ENCODE measurements around the gene IL12RB2. TPM values are rescaled to one million over a fixed set of nuclear protein-coding genes. Genes with fewer than 3 reads are reported as not detected.

Gene IL12RB2
- polyA plus RNA-seq, 6 donors from 2014 or later: not detected

DNA sequence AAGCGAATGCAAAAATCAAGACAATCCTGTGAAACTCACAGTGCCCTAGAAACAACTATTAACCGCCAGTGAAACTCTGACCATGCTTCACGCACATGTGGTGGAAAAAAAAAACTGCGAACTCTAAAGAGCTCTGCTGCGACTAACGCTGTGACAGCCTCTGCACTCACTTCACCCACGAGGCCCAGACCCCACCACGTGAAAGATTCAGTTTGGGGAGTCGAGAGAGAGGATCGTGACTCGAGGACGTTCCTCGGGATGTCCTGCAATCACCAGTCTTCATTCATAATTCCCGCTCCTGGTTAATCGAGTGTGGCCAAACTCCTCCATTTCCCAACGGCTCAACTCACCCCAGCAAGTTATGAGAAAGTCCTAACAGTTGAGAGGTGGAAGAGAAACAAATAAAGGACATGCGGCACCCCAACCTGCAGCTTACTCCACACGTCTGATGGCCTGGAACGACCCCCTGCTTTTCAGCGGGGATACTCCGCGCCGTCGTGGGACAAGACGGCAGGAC, 121.4 kb downstream of the IL12RB2 start:
- Mint-ChIP-seq H3K27me3 (no peaks in the 10 kb centered on the region), H3K4me1 (peaks cover 29 to 65% (median 56%) of the 10 kb centered on the region in 3 donors)

DNA sequence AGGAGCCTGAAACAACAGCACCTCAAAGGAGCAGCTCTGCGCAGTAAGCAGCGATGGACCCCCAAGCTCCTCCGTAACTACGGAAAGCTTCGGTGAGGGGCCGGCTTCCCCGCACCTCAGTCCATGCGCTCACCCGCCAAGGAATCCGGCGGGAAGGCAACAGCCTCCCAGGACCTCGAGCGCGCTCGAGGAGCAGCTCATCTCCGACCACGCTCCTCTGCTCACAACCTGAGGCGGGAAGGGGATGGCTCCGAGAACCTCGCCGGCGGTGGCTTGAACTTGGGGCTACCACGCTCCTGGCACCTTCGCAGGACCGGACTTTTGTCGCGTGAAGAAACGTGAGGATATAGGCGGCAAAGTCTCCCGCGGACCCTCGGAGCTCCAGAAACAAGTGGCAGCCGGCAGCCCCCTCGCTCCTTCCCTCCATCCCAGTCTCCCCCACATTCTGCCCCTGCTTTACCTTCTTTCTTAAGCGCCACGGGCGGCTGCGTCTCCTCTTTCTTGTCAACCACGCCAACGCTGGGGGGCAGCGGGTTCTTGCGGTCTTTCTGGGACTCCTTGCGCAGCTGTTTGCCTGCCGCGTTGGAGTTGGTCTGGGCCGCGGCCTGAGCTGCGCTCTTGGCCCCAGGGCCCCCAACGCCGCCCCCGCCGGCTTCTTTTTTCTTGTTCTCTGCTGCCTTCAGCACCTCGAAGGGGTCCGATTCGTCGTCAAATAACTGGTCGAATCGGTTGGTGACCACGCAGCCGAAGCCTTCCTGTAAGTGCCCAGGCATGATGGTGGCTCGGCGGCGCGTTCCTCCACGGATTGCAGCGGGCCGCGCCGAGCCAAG, 122.1 kb downstream of the IL12RB2 start:
- H3K9me3 Mint-ChIP-seq: no peaks in the 10 kb centered on the region
- DNase-seq (peak; percentile 15), ATAC-seq (ENCODE audit: low read depth in 2 of 2) (peak; percentile 8 to 9)
- peaks cover 32 to 70% (median 60%) of the 10 kb centered on the region in 3 donors for H3K4me1 Mint-ChIP-seq
- peak overlapping the region; percentile 94 to 99 (median 99) for H3K4me3 Mint-ChIP-seq
- H3K27ac Mint-ChIP-seq: peak overlapping the region; percentile 98 to 100 (median 100)
- H3K36me3 Mint-ChIP-seq: peaks cover 7 to 8% of the 10 kb centered on the region in 2 donors
- H3K27me3 Mint-ChIP-seq: no peaks in the 10 kb centered on the region

More for the DNA sequence above, 121.4 kb downstream of the IL12RB2 start:
- peaks cover 7 to 12% of the 10 kb centered on the region in 2 donors for H3K36me3 Mint-ChIP-seq
- H3K4me3 Mint-ChIP-seq: peak overlapping the region; percentile 94 to 99 (median 99)
- no peaks in the 10 kb centered on the region for H3K9me3 Mint-ChIP-seq
- DNase-seq (peak; percentile 15), ATAC-seq (ENCODE audit: low read depth in 2 of 2) (no peak)
- H3K27ac Mint-ChIP-seq: peak overlapping the region; percentile 92 to 100 (median 100)

DNA sequence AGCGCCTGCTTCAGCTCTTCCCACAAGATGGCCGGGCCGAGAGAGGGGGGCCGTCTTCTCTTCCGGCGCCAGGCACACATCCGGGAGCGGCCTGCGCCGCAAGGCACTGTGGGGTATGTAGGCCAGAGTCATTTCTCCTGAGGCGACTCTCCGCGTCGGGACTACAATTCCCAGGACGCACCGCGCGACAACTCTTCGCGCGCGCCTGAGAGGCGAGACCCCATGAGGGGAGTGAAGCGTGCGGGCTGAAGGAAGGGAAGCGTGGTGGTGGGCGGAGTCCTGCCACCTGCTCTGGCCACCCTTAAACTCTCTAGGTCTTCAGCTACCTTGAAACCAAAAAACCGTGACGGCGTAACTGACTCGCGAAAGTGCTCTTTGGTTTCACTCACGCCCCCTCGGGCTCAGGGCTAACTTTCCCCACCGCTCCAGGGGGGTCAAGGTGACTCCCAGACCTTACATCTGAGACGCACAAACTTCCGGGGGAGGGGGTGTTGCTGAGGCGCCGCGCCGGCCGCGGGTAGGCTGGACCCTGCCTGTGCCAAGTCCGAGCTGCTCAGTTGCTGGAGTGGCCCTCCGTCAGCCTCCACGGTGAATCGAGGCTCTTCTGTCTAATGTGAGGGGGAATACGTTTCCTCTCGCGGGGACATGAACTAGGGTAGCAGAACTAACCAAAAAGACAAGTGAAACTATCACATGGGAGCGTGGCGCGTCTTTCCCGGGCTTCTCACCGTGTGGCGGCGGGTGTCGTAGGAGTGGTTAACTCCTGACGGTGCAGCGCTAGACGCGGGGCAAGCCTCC, 122.9 kb downstream of the IL12RB2 start, which contains the start of gene SERBP1:
TSS of gene SERBP1 (minus strand) at position 45 of the 798 bp plus-strand sequence. CDS start 102 bp downstream, outside the sequence.
- Mint-ChIP-seq H3K4me1 (peaks cover 32 to 67% (median 54%) of the 10 kb centered on the region in 3 donors), H3K9me3 (no peaks in the 10 kb centered on the region), H3K27ac (peak within 1 kb of the TSS; percentile 98 to 100 (median 100)), H3K36me3 (peaks cover 3 to 7% of the 10 kb centered on the region in 2 donors), H3K27me3 (no peaks in the 10 kb centered on the region), H3K4me3 (peak within 1 kb of the TSS; percentile 94 to 99 (median 99))
- peak; percentile 95 for DNase-seq
- peak; percentile 84 to 86 for ATAC-seq (ENCODE audit: low read depth in 2 of 2)

DNA sequence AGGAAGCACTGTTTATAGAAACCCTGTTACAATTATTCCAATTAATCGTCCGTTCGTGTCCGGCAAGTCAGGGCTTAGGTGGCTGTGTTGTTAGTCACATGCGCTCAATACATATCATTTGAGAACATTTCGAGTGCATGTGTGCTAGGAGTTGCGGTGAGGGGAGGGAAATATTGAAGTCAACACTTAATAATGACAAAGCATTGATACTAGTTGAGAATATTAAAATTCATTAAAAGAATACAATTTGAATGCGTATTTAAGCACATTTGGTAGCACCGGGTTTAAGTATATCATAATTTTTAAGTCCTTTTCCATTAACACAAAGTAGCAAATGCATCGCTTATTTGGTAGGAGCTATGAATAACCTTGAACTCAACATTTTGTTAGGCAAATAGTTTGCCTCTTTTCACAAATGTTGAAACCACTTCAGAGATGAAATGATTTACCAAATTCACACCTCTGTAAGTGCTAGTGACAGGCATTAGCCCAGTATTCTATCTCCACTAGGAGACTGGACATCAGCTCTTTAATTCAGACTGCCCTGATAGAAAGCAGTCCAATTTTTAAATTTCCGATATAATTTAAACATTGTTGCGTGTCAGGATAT, 123.6 kb downstream of the IL12RB2 start:
- Mint-ChIP-seq H3K9me3 (no peaks in the 10 kb centered on the region), H3K27ac (peak overlapping the region; percentile 98 to 100 (median 100)), H3K4me3 (peak overlapping the region; percentile 94 to 99 (median 99)), H3K4me1 (peaks cover 27 to 60% (median 47%) of the 10 kb centered on the region in 3 donors), H3K36me3 (peaks cover 3 to 7% of the 10 kb centered on the region in 2 donors), H3K27me3 (no peaks in the 10 kb centered on the region)
- ATAC-seq (ENCODE audit: low read depth in 2 of 2): no peak
- DNase-seq: no peak

DNA sequence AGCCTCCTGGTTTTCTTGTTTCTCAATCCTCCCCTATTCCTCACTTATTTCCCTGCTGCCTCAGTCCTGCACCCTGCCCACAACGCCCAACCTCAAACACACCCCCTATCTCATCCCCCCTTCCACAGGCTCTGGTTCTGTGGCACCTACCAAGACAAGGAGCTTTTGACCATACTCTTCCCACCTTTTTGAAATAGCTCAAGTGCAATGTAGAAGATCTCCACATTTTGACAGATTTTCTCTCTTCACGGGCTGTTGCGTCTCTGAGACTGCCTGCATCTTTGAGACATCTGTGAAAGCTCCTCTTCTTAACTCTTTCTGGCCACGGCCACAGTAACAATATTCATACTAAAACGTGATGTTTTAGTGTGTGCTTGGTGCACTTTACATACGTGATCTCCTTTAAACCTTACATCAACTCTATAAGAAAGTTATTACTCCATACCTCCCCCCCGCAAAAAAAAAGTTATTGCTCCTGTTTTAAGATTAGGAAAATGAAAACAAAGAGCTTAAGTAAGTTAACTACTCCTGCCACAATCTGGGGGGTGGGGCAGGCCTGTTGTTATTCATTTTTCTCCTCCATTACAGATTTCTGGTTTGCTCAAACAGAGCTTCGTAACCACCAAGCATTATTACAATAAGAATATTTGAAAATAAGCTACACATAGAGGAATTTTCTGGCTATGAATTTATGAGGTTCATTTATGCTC, 124.4 kb downstream of the IL12RB2 start:
- Mint-ChIP-seq H3K9me3 (no peaks in the 10 kb centered on the region), H3K27me3 (no peaks in the 10 kb centered on the region), H3K4me3 (peak overlapping the region; percentile 35 to 99 (median 87)), H3K4me1 (peaks cover 24 to 54% (median 43%) of the 10 kb centered on the region in 3 donors), H3K36me3 (peaks cover 3 to 7% of the 10 kb centered on the region in 2 donors), H3K27ac (peak overlapping the region; percentile 22 to 88 (median 74))
- DNase-seq (no peak), ATAC-seq (ENCODE audit: low read depth in 2 of 2) (no peak)

DNA sequence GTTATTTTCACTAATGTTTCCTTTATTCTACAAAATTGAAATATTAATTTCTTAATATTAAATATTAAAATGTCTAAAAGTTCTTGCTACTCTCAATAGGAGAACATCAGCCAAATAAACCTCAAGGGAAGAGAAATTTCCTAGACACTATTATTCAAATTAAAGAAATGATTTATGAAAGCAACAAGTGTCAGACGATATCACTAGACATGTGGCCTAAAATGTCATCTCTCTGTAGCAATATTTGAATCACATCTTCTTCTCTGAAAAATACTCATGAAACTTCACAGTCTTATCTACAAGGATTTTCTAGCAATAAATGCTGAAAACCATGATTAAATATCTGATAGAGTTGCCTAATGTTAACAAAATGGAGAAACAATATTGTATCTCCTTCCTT, 125.1 kb downstream of the IL12RB2 start:
- peaks cover 3 to 7% of the 10 kb centered on the region in 2 donors for H3K36me3 Mint-ChIP-seq
- no peaks in the 10 kb centered on the region for H3K9me3 Mint-ChIP-seq
- no peak for DNase-seq
- no peaks in the 10 kb centered on the region for H3K27me3 Mint-ChIP-seq
- ATAC-seq (ENCODE audit: low read depth in 2 of 2): no peak
- H3K27ac Mint-ChIP-seq: no peak overlapping the region
- H3K4me3 Mint-ChIP-seq: peak overlapping the region in 2 of 8 donors; percentile 70 to 80
- peaks cover 19 to 46% (median 37%) of the 10 kb centered on the region in 3 donors for H3K4me1 Mint-ChIP-seq

DNA sequence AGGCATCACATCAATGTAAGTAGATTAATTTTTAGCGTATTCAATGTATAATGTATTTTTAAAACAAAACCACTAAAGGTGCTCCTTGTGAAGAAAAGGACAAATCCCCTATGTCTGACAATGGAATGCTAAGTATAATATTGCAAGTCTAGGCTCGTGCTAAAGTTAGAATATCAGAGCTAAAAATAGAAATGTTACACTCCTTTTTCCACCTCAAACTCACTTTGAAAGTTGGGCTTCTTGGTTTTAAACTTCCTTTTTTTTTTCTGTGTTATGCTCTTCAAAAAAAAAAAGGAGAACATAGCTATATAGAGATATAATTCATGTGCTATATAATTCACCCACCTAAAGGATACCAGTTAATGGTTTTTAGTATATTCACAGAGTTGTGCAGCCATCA, 126.2 kb downstream of the IL12RB2 start:
- peak overlapping the region; percentile 15 to 88 (median 51) for H3K27ac Mint-ChIP-seq
- ATAC-seq (ENCODE audit: low read depth in 2 of 2): no peak
- DNase-seq: peak; percentile 24
- H3K4me1 Mint-ChIP-seq: peaks cover 19 to 35% (median 32%) of the 10 kb centered on the region in 3 donors
- H3K9me3 Mint-ChIP-seq: no peaks in the 10 kb centered on the region
- H3K36me3 Mint-ChIP-seq: peaks cover 2 to 7% of the 10 kb centered on the region in 2 donors
- no peaks in the 10 kb centered on the region for H3K27me3 Mint-ChIP-seq
- peak overlapping the region in 2 of 8 donors; percentile 45 to 70 for H3K4me3 Mint-ChIP-seq

DNA sequence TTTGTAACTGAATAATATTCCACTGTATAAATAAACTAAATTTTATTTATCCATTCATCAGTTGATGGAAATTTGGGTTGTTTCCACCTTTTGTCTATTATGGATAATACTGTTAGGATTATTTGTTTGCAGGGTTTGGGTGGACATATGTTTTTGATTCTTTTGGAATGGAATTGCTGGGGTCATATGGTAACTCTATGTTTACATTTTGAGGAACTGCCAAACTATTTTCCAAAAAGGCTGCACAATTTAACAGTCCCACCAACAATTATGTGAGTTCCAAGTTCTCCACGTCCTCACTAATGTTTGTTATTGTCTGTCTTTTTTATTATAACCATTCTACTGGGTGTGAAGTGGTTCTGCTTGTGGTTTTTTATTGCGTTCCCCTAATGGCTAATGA, 126.8 kb downstream of the IL12RB2 start:
- Mint-ChIP-seq H3K27ac (peak overlapping the region in 3 of 6 donors; percentile 24 to 79 (median 48)), H3K4me1 (peaks cover 19 to 31% (median 27%) of the 10 kb centered on the region in 3 donors), H3K4me3 (peak overlapping the region in 1 of 8 donors; percentile 70), H3K36me3 (peaks cover 0 to 7% of the 10 kb centered on the region in 2 donors), H3K9me3 (no peaks in the 10 kb centered on the region), H3K27me3 (peaks cover 0 to 3% (median 0%) of the 10 kb centered on the region in 3 donors)
- no peak for DNase-seq
- ATAC-seq (ENCODE audit: low read depth in 2 of 2): no peak

DNA sequence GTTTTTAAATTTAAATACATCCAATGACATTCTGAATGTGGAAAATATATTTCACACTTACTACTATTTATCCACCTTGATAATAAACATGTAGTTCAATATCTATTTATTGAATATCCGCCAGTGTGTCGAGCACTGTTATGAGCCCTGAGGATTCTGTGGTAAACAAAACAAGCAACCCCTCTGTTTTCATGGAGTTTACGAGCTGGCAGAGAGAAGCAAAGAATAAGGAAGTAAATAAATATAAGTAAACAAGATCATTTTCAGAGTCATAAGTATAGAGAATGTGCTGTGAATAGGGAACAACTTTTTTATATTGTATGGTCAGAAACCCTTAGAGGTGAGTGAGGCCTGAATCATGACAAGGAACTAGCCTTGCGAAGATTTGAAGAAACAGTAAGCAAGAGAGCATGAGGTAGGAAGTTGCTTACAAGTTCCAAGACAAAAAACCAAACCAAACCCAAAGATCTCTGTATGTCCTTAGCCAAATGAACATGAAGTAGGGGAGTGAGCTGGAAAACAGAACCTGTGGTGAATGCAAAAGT, 128.9 kb downstream of the IL12RB2 start:
- Mint-ChIP-seq H3K4me3 (no peak overlapping the region), H3K9me3 (no peaks in the 10 kb centered on the region), H3K27ac (peak overlapping the region in 1 of 6 donors; percentile 73), H3K27me3 (peaks cover 0 to 7% (median 0%) of the 10 kb centered on the region in 3 donors), H3K36me3 (no peaks in the 10 kb centered on the region), H3K4me1 (peaks cover 14 to 23% (median 21%) of the 10 kb centered on the region in 3 donors)
- DNase-seq (no peak), ATAC-seq (ENCODE audit: low read depth in 2 of 2) (no peak)

DNA sequence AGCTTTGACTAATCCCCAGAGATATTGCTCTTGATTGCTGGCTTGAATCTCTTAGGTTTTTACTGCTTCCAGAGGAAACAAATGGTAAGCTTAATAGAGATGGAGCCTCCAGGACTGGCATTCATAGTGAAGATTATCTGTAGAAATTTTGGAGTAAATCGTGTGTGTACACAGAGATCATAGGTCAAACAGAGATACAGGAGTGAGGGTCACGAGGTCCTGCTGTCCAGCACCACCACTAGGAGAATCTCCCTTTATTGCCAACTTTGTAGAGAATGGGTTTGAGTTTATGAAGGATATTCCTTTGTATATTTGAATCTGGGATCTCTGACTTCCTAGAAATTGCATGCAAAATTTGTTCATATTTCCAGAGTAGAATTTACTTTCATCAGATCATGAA, 130.3 kb downstream of the IL12RB2 start:
- Mint-ChIP-seq H3K27ac (no peak overlapping the region), H3K4me3 (no peak overlapping the region), H3K36me3 (no peaks in the 10 kb centered on the region), H3K4me1 (peaks cover 7 to 17% (median 14%) of the 10 kb centered on the region in 3 donors), H3K9me3 (no peaks in the 10 kb centered on the region), H3K27me3 (peaks cover 0 to 7% (median 0%) of the 10 kb centered on the region in 3 donors)
- DNase-seq: no peak
- no peak for ATAC-seq (ENCODE audit: low read depth in 2 of 2)

DNA sequence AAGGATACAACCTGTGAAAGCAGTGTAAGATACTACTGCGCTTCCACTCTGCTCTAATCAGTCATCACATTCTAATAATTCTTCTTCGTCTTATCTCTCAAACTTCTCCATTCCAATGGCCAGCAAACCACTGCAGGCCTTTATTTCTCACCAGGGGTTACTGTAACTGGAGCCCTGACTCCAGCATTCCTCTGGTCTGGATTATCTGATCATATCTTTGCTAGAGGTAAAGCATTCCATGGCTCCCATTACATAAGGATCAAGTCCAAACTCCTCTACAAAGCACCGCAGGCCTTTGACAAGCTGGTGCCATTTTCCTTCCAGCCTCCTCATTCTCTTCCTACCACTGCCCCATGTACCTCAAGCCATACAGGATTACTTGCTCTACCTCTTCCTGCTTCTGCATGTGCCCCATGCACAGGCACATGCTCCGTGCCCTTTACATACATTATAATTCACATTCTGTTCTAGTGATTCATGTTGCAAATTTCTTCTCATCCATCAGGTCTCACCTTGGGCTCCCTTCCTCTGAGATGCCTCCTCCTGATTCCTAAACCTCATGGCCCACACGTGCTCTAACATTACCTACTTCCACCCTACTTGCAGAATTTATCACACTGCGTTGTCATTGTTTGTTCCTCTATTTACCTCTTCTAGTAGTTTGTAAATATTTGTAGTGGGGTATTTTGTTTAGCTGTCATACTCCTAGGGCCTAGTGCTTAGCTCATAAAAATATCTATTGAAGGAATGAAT, 131.8 kb downstream of the IL12RB2 start:
- H3K4me3 Mint-ChIP-seq: no peak overlapping the region
- H3K4me1 Mint-ChIP-seq: peaks cover 0 to 4% (median 0%) of the 10 kb centered on the region in 3 donors
- no peaks in the 10 kb centered on the region for H3K36me3 Mint-ChIP-seq
- no peaks in the 10 kb centered on the region for H3K9me3 Mint-ChIP-seq
- DNase-seq (no peak), ATAC-seq (ENCODE audit: low read depth in 2 of 2) (no peak)
- H3K27ac Mint-ChIP-seq: peak overlapping the region in 1 of 6 donors; percentile 47
- H3K27me3 Mint-ChIP-seq: peaks cover 0 to 7% (median 0%) of the 10 kb centered on the region in 3 donors

All from naive B cell (primary cell).